ENCODE measurements around the gene IPO11.

- TF ChIP-seq, protein P1, sequence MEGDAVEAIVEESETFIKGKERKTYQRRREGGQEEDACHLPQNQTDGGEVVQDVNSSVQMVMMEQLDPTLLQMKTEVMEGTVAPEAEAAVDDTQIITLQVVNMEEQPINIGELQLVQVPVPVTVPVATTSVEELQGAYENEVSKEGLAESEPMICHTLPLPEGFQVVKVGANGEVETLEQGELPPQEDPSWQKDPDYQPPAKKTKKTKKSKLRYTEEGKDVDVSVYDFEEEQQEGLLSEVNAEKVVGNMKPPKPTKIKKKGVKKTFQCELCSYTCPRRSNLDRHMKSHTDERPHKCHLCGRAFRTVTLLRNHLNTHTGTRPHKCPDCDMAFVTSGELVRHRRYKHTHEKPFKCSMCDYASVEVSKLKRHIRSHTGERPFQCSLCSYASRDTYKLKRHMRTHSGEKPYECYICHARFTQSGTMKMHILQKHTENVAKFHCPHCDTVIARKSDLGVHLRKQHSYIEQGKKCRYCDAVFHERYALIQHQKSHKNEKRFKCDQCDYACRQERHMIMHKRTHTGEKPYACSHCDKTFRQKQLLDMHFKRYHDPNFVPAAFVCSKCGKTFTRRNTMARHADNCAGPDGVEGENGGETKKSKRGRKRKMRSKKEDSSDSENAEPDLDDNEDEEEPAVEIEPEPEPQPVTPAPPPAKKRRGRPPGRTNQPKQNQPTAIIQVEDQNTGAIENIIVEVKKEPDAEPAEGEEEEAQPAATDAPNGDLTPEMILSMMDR (IDR thresholded peaks at IDR 0.05), result no peak
- no peak for TF ChIP-seq EZH2 (IDR thresholded peaks at IDR 0.05)
- no peak for TF ChIP-seq EZH2phosphoT487 (IDR thresholded peaks at IDR 0.05)
These were observed 37.7 kb downstream of the IPO11 start for GRCh38 chr5:62450259-62450658.
